Right renal cortex interstitium (tissue), 3 donors: ENCODE measurements around the gene FGF14. TPM values are rescaled to one million over a fixed set of nuclear protein-coding genes. Genes with fewer than 3 reads are reported as not detected.

Experiments used
- DNase-seq, 3 donors: peaks; one replicate each; pipeline ENCODE4 v3.0.0-alpha.2; 2013; ENCODE audit warnings: low read depth in 3 of 3, low spot score in 2 of 3
- polyA plus RNA-seq, 3 donors: library from polyadenylated mRNA; unstranded; fragments of 120-200 nt; gene quantifications; one replicate each; pipeline ENCODE4 v1.2.1, GENCODE V29; 2013; ENCODE audit not compliant: insufficient read length in 3 of 3

Gene FGF14
- polyA plus RNA-seq, 3 donors: 0.64 to 1.5 (median 0.87) TPM

GRCh38 chr13:101700598-101700997 lies 701.2 kb downstream of the FGF14 start:
- no peak for DNase-seq

GRCh38 chr13:101698400-101698799 lies 703.4 kb downstream of the FGF14 start:
- DNase-seq: no peak

- DNase-seq: no peak
Observed at GRCh38 chr13:101697745-101698144, 704.1 kb downstream of the FGF14 start.

GRCh38 chr13:101695870-101696516 lies 705.9 kb downstream of the FGF14 start:
- no peak for DNase-seq

- DNase-seq: no peak
Observed at GRCh38 chr13:101691341-101691860, 710.4 kb downstream of the FGF14 start.

- DNase-seq: no peak
Observed at GRCh38 chr13:101690871-101691270, 711.0 kb downstream of the FGF14 start.

GRCh38 chr13:101686003-101686402 lies 715.8 kb downstream of the FGF14 start:
- DNase-seq: no peak

GRCh38 chr13:101681834-101682233 lies 720.0 kb downstream of the FGF14 start:
- no peak for DNase-seq

- DNase-seq: no peak
Observed at GRCh38 chr13:101673360-101674105, 728.3 kb downstream of the FGF14 start.

- no peak for DNase-seq
Observed at GRCh38 chr13:101661839-101662238, 740.0 kb downstream of the FGF14 start.

Other genes with a start within 250 kb of the FGF14 start
- gene TPP2, start 194.9 kb upstream of the FGF14 start, polyA plus RNA-seq: 10 to 100 TPM; 61.0 to 66.2 (median 65.5) TPM